Right kidney (tissue), 1 donor: ENCODE measurements around the gene CALML6.

ENCODE experiments used
- DNase-seq: peaks from one replicate; pipeline ENCODE4 v3.0.0-alpha.2; 2016

Gene CALML6

DNA sequence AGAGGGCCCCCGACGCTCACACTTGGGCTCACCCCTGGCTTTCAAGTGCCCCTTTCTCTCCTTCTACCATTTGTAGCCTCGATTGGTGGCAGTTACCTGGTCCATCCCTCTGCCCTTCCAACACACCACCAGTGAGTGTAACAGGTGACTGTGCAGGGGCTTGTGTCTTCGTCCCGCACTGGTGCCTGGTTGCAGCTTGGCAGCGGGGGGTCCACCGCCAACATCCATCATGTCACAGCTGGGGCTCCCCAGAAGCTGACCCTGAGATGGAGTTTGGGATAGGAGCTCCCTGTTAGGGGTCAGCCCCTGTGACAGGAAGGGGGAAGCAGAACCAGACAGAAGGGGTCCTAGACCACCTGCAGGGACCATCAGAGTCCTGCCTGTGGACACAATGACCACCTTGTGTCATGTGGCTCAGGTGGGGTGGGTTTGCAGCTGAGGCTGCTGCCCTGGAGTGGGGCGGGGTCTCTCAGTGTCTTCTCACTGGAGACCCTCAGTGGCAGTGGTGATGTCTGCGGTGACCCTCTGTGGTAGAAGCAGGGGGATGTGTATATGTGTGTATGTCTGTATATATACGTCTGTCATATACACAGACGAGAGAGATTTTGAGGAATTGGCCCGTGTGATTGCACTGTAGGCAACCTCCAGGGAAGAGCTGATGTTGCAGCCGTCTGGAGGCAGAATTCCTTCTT, 3.6 kb upstream of the CALML6 start:
- DNase-seq = no peak

DNA sequence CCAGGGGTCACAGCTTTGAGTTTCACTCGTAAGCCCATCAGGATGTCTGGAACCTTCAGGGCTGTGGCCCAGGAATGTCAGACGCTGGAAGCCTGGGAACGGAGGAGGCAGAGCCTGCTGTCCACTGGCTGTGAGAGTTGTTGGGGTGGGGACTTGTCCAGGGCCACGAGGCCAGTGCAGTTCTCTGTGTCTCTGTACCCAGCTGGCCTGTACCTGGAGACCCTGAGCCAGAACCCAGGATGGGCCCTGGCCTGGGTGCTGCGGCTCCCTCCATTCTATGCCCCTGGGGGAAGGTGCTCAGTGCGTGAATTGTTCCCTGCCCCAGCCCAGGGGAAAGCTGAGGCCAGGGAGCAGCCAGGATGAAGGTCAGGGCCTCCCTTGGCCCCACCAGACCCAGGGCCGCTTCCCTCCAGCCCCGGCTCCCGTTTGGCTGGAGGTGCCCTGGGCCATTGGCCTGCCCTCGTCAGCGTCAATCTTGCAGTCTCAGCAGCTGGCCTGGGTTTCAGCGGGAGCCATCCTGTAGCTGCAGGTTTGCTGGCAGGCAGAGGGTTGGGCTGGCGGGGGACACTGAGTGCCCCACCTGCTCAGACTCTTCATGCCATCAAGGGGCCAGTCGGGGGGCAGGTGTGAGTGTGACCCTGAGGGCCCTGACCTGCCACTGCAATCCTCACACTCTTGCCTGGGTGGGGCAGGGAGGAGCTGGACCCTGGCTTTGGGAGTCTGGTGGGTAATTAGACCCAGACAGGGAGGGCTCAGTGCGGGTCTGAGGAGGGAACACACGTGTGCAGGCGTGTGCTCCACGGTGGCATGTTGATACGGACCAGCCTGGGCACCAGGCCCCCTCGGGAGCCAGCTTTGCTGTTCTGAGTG, 724 bp upstream of the CALML6 start:
- no peak for DNase-seq

DNA sequence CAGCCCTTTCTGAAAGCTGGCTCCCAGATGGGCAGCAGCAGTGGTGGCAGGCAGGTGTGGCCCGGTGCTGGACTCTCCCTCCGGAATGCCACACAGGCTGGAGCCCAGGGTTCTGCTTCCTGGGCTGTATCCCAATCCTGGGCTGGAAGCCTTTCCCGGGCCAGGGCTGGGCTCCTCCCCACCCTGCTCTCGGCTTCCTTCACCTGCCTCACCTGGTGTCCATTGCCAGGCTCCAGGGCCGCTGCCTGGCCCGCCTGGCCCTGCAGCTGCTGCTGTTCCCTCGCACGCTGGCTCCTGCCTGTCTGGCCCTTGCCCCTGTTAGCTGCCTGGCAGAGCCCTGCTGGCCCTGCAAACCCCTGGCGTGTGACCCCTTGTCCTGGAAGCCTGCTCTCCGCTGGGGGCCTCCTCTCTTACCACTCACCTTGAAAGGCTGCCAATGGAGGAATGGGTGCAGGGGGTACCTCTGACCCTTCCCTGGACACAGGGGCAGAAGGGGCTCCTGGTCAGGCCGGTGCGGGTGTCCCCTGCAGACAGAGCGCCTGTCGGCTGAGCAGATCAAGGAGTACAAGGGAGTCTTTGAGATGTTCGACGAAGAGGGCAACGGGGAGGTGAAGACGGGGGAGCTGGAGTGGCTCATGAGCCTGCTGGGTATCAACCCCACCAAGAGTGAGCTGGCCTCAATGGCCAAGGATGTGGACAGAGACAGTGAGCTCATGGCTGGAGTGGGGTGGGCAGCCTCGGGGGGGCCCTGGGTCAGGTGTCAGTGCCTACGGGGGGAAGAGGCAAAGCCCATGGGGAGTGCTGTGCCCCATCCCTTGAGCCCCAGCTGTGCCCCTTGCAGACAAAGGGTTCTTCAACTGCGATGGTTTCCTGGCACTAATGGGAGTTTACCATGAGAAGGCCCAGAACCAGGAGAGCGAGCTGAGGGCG, 1.1 kb downstream of the CALML6 start:
- DNase-seq = no peak

DNA sequence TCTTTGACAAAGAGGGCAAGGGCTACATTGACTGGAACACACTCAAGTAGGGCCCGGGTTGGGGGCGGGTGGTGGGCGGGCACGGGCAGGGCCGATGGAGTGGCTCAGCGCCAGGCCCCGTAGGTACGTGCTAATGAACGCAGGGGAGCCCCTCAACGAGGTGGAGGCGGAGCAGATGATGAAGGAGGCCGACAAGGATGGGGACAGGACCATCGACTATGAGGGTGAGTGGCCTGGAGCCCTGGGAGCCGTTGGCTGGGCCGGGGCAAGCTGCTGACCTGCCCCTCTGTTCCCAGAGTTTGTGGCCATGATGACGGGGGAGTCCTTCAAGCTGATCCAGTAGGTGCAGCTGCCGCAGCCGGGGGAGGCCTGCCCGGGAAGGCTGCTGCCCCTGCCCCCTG, 1.8 kb downstream of the CALML6 start:
- no peak for DNase-seq

DNA sequence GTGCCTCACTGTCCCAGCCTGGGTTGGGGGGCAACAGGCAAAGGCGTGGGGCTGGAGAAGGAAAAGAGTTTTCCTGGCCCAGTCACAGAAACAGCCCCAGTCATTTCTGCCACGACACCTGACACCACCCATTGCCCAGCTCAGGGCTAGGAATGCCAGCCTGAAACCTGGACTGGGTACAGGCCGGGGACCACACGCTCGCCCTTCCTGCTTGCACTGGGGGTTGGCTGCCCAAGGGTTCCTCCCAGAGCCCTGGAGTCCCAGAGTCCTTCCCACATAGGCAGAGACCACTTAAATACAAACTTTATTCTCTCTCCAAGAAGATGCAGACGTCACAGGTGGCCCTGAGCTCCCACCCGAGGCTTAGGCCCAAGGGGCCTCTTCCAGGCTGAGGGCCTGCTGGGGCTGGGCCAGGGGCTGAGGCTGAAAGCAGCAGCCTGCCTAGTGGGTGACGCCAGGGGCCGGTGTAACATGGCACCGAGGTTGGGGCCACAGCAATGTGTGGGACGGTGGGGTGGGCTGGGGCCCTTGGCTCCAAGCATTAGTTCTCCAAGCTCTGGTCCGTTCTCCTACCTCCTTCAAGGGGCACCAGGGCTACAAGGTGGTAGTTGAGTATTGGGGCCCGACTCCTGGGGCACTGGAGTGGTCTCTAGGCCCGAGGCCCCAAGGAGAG, 2.4 kb downstream of the CALML6 start:
- no peak for DNase-seq

DNA sequence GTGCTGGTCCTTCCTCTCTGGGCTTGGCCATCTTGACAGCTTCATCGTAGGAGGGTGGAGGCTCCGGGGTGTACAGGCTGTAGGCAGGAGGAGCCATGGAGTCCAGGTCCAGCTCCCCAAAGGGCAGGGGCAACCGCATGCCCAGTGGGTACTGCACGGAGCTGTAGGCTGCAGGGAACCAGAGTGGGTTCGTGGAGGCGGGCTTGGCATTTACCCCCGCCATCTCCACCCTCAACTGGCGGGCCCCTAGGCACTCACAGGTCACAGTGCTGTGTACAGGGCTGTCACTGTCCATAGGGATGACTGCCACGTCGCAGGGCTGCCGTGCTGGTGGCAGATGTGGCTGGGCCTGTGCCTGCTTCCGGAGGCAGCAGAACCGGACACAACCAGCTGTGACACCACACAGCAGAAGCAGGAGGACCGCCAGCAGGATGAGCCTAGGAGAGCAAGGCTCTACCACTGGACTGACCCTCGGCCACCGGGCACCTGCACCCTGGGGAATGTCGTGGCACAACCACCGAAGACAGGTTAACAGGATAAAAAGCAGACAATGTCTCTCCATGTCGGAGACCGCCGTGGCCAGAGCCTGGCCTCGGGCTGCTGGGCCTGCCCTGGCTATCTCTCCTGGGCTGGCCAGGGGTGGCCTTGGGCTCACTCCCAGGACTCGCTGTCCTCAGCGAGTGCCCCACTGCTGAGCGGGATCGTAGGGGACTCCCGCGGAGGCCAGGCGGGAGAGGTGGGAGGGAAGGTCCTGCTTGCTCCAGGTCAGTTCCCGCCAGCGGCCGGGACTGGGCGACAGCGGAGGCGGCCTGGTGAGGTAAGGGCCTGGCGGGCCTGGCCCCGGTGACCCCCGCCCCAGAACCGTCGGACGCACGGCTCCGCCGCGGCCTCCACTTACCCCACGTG, 3.2 kb downstream of the CALML6 start:
- no peak for DNase-seq

DNA sequence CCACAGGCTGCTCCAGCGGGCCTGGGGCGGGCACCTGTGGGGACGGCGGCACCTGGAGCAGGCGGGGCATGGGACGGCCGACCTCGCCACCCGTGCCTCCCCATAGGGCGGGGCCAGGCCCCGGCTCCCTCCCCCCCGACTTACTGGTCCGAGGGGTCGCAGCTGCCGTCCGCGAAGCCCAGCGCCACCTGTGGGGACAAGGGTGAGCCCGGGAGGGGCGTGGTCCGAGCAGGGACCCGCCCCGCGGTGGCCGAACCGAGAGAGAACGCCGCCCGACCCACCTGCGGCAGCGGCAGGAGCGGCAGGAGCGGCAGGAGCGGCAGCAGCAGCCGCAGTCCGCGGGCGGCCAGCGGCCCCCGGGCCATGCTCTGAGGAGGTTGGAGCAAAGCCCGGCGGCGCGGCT, 3.8 kb downstream of the CALML6 start, which contains the start of gene TMEM52:
Gene TMEM52 (minus strand): TSS at position 379 of the 403 bp plus-strand sequence. CDS start 14 bp downstream, at position 365.
- DNase-seq = no peak

DNA sequence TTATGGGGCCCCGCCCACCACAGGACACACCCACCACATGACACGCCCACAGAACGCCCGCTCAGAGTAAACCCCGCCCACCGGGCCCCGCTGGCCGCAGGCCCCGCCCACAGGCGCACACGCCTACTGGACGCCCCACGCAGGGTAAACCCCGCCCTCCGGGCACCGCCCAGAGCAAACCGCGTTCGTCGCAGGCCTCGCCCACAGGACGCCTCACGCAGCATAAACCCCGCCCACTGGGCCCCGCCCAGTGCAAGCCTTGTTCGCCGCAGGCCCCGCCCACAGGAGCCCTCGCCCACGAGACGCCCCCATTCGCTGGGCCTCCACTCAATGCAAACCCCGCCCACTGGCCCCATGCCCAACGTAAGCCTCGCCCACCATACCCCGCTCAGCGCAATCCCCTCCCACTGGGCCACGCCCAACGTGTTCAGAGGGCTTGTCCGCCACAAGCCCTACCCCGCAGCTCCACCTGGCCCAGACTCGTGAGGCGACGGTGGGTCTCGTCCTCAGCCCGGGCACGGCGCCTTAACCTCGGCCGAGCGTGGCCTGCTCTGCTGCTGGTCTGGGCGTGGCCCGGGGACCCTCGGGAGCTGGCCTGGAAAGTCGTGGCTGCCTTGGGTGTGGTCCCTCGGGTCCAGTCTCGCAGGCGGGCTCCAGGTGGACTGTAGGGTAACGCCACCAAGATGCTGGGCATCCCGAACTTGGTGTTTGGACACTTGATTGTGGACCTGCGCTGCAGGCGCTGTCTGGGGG, 4.4 kb downstream of the CALML6 start:
- peak; percentile 97 for DNase-seq

DNA sequence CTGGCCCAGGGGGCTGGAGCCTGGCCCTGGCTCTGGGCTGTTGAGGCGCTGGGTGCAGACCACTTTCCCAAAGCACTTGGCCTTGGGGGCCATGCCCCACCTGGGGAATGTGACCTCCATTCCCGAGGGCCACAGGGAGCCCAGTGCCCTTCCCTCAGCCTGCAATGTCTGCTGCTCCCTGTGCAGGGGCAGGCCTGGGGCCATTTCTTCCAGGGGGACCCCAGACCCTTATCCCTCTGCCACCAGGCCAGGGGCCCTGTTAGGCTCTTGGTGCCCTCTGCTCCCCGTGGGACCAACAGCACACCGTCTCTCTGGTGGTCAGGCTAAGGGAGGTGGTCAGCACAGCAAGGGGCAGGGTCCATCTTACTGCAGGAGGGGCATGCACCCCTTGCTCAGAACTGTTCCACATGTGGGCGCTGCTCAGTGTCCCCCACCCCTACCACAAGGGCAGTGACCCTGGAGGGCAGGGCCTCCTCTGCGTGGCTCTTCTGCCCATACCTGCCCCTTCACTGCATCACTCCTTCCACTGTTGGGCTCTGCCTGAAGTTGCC, 5.1 kb downstream of the CALML6 start:
- DNase-seq = no peak

DNA sequence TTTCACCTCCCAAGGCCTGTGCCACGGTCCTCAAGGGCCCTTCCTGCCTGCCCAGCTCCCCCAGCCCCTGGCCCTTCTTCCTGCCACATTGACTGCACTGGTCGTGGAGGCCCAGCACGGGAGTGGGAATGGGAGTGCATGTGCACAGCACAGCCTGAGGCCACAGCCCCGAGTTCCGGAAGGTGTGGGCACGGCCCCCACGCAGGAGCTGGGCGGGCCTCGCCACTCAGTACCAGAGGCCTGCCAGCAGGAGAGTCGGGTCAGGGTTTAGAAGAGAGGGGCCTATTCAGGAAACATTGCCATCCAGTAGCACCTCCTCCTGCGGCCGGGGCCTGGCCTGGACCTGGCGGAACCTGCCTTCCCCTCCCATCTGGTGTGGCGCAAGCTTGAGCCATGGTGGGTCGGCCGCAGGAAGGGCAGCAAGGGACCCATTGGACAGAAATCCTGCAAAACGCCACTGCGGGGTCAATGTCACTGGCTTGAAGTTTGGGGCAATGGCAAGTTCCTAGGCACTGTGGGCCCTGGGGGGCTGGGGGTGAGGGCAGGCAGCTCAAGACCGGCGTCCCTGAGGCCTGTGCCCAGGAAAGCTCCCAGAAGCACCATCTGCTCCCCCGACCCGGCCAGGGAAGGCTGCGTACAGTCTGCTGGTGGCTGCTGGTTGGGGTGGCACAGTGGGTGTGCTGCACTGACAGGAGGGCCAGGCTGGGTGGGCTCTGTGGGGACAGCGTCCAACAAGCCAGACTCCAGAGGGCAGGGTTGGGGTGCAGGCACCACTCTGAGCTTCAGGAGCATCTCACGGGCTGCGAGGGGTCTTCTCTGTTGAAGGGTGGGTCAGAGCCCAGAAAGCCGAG, 5.8 kb downstream of the CALML6 start:
- DNase-seq = no peak

DNA sequence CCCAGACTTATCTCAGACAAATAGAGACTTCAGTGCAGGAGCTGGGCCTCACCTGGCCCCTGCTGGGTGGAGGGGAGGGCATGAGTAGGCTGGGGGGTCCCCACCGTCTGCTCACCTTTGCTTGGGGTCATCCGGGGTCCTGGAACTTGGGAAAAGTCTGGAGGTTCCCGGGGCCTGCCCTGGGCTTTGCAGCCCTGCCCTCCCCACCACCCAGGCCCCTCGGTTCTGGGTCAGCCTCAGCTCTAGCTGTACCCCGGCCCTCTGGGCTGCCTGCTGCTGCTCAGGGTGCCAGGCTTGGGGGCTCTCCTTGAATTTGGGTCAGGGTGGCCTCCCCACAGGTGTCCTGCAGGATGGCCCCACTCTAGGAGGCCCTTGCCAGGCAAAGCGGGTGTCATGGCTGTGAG, 6.4 kb downstream of the CALML6 start:
- DNase-seq = no peak

DNA sequence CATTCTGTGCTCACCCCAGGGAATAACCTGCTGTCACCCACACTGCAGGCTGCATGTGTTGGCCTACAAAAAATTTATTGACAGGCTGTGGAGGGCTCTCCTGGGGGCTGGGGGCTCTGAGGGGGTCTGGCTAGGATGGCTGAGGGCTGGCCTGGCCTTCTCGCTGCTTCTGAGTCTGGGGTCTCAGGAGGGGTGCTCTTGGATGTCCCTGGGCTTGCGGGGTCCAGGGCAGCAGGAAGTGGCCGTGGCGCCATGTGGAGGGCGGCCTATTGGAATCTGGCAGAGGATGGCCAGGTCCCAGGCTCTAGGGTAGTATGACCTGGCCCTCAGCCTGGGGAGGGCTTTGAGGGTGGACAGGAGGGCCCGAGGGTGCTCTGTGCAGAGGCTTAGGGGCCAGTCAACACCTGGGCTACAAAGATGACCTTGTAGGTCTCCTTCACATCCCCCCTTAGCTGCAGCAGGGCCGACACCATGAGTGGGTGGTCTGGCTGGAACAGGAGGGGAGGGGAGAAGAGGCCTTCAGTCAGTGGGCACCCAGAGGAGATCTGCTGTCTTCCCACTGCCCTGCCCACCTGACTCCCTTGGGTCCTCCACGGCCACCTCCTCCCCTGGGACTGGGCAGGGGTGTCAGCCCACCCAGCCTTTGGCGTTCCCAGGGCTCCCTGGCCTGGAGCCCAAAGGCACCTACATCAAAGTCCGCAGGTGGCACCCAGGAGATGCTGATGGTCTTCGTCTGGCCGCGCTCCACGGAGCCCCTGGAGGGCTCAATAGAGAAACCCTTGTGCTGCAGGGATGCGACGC, 7.0 kb downstream of the CALML6 start:
- no peak for DNase-seq

DNA sequence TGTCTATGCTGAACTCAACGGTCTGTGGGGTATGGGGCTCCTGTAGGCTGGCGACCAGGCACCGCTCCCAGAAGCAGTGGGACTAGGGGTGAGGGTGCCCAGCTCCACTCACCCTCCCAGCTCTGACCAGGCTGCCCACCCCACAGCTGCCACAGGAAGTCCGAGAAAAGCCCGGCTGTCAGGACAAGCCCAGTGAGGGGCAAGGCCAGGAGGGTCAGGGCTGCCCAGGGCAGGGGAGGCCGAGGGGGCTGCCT, 7.6 kb downstream of the CALML6 start:
- DNase-seq = no peak

DNA sequence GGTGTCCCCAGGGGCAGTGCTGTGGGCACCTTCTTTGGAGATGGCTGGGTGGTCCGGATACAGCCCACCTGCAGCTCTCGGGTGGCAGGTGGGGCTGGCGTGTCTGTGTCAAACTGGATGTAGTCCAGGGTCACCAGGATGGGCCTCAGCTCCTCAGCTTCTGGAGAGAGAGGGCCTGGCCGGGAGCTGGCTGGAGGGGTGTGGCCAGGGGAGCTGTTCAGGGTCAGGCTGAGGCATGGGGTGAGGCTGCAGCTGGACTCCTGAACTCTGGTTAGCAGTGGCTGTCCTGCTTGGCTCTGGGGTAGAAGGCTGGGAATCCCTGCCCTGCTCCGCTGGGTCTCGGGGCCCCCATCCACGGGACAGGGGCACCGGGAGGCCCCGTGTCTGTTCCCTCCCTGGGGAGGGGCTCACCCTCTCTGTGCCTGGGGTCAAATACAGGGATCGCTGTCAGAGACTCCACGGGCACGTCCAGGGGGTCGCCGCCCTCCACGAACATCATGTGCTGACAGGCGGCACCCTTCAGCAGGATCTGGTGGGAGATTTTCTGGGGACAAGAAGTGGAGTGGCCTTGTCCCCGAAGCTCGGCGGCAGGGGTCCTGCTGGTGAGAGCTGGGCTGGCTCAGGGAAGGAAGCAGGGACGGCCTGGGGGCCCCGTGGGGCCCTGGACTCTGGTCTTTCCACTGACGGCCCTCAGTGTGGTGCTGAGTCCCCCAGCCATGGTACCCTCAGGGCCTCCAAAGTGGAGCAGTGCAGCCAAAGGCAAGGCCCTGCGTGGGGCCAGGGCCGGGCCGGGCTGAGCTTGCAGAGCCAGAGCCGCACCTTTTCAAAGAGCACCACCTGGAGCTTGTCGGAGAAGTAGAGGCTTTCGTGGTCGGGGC, 8.1 kb downstream of the CALML6 start:
- DNase-seq = no peak

DNA sequence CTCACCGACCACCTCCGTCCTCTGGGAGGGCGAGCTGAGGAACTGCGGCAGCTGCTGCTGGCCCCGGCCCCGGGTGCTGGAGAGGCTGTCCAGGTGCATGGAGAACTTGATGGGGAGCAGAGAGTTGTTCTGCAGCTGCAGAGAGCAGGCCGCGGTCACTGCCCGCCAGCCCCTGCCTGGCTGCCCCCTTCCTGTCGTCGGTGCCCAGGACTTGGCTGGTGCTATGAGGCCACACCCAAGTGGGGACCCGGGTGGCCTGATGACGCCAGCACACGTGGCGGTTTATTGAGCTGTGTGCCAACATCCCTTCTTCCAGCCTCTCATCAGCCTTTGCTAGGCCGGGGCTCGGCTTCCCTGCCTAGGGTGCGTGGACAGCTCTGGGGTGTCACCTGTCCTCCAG, 9.3 kb downstream of the CALML6 start:
- no peak for DNase-seq

DNA sequence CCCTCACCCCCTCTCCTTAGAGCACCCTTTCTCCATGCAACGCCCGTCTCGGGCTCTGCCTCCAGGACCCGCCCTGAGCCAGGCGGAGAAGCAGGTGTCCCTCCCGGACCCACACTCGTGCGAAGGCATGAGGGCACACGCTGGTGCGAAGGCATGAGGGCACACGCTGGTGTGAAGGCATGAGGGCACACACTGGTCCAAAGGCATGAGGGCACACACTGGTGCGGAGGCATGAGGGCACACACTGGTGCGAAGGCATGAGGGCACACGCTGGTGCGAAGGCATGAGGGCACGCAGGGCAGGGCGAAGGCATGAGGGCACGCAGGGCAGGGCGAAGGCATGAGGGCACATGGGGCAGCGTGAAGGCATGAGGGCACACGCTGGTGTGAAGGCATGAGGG, 9.8 kb downstream of the CALML6 start:
- no peak for DNase-seq
